Stimulated activated CD8-positive, alpha-beta memory T cell treated with anti-CD3 and anti-CD28 coated beads, Interleukin-12 subunit alpha, Interleukin-12 subunit beta, amount 100 ng/mL, for 1 hour (primary cell): ENCODE measurements around the gene GPANK1.
A peak's percentile ranks its signal among the peaks of the same experiment; 100 is the strongest.

Source experiments
- DNase-seq: peaks from one replicate; pipeline ENCODE4 v3.0.0-alpha.2; 2020; ENCODE audit warnings: low read depth

The GPANK1 gene

DNA sequence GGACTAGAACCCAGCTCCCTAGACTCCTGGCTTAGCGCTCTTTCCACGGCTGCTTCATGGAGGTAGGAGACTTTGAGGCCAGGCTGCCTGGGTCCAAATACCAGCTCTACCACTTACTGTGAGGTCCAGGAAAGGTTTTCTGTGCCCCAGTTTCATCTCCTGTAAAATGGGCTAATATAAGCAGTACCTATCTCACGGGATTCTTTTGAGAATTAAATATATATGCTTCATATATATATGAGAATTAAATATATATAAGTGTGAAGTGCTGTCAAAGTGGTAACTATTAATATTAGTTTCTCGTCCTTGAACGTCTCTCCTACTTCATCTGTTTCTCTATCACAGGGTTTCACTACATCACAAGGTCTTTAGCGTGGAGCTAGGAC lies 26.3 kb upstream of the GPANK1 start:
- DNase-seq = no peak

DNA sequence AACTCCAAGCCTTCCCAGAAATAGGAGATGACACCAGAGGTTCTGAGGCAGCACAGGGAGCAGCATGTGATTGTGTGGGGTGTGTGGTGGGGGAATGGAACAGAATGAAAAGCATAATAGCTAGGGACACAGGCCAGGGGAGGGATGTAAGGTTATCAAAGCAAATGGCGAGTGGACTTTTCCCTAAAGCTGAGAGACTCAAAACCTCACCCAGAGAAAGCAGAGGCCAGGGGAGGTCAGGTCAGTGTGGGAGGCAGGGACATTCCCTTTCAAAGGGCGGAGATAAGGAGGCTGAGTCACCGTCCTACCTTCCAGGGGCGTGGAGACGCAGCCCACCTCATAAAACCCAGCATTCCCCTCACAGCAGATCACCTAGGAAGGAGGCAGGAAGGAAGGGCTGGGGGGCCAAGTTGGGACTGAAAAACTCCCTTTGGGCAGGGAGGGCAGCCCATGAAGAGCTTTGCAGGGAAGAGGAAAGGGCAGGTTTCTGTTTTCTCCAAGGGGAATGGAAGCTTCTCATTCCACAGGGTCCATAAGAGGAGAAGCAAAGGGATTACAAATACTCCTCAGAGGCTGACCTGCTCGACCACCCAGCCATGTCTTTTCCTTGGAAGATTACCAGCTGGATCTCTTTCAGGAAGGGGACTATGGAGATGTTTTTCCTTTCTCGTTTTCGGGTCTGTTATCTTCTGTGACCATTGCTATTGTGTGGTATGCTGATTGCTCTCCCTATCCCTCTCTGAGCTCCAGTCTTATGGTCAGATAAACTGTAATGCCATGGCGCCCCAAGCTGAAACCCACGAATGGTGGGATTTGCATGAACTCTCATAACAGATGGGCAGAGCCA lies 25.7 kb upstream of the GPANK1 start:
- DNase-seq = no peak

DNA sequence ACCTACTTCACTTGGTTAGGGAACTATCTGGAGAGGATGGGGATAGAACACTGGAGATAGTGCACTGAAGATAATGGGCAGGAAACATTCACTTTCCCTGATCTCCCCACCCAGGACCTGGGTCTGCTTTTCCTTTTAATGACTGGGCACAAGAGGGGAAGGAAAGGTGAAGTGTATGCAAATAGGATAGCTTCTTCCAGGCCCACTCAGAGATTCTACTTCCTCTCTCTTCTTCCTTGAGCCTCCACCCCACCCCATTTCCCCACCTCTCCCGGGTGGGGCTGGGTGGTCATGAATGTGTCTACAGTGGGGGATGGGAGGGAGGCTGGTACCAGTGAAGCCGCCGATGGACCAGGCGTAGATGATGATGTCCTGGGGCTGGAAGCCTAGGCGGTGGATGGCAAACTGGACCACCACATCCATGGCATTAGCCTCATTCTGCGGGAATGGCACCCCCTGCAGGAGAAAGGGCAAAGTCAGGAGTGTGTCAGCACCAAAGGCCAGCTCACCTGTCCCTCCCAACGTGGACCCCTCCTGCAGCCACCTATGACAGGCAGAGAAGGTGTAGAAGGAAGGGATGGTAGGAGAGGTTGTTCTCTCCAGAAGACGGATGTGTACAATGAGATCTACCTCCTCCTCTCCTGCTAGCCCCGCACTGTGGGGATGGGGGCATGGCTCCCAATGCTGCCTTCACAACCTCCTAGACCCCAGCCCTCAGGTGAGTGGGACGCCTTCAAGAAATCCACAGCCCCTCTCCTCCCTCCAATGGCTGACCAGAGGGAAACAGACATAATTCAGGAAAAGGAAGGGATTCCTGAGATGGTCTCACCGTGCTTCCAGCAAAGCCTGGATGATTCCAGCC lies 24.7 kb upstream of the GPANK1 start:
- DNase-seq = no peak

DNA sequence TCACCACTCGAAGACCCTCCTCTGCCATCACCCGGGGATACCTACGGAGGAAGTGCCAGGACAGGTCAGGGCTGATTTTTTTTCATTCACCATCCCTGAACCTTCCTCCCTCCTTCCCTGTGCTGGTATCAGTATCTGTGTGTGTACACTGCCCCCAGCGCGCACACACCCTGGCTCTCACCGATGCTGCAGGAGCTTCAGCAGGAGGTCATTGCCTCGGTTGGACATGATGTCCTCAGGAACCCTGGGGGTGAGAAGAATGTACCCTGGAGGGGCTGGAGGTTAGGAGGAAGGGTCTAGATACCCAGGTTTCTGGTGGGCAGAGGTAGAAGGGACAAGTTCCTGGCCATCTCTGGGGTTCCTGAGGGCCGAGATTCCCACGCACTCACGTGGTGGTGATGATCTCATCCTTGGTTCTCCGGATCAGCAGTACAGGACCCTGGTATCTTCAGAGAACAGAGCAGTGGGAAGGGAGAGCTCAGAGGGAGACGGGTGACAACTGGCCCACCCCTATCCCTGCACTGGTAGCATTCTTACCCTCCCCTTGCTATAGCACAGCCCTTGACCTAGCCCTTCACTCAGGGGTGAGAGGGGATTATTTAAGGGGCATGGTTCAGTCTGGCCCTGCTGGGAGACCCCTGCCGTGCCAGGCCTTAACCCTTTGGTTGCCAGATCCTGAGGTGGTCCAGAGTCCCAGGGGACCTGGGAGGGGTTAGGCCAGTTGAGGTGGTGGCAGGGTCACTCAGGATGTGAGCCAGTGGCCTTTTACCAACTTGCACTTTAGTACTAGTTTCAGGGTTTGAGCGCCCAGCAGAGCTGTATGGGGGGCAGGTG lies 23.3 kb upstream of the GPANK1 start:
- DNase-seq = no peak

DNA sequence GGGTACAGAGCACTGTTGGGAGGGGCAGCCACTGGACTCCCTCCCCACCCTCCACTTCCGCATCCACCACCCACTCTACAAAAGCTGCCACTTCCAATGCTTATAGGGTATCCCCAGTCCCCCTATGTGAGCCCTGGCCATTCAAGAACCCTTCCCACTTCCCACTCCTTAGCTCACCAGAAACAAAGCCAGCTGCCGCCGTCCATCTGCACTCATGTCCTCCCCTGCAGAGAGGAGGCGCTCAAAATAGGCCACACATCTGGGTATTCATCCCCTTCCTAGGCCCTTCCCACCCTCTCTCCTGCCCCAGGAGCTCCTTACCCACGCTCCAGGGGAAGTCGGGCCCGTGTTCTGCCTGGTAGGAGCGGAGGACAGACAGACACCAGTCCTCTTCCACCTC lies 22.5 kb upstream of the GPANK1 start:
- DNase-seq = no peak

DNA sequence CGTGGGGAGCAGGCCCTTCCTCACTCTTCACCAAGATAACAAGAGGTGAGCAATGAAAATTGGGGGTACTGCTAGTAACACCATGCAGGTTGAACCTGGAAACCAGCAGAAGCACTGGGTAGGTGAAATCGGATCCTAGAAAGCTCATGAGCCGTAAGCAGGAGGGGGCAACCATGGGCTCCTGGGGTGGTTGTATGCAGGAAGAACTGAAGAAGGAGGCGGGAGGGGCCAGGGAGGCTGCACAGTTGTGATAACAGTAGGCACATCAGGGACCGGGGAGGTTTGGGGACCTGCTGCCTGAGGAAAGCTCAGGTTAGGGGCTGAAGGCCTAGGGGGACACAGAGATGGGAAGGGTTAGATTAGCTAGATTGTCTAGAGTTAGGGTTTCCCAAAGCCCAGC lies 21.7 kb upstream of the GPANK1 start:
- DNase-seq = no peak

DNA sequence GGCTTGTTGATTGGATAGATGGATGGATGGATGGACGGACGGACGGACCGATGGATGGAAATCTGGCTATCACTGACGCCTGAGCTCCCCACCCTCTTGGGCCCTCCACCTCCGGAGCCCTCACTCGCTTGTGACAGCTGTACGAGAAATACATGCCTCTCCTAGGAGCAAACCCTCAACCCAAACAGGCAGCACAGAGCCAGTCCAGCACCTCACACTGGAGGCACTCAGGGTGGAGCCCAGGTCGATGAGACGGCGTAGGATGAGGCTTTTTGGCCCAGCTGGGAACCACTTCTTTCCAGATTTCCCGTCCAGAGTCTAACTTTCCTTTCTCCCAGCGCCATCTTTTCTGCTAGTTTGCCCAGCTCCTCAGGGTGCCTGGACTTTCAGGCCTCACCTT lies 18.8 kb upstream of the GPANK1 start:
- no peak for DNase-seq

DNA sequence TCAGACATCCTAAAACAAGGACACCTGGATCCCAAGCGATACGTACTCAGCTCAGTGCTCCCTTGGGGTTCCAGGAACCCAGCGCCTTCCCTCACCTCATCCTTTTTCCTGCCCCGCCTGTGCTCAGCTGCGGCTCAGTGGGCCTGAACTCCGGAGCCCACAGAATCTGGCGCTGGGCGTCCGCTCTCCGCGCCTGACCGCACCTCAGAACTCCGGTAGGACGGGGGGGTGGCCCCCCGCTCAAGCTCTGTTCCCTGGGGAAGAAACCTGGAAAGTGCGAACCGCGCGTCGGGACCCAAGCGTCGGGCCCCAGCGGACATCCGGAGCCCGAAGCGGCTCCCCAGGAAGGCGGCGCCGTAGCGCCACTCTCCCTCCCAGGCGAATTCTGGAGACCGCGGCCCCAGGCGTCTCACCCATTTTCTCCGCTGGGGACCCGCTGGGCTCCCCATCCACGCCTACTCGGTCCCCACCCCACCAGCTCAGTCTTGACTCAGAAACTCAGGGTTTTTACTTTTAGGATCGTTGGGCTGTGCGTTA lies 16.4 kb upstream of the GPANK1 start:
- no peak for DNase-seq

DNA sequence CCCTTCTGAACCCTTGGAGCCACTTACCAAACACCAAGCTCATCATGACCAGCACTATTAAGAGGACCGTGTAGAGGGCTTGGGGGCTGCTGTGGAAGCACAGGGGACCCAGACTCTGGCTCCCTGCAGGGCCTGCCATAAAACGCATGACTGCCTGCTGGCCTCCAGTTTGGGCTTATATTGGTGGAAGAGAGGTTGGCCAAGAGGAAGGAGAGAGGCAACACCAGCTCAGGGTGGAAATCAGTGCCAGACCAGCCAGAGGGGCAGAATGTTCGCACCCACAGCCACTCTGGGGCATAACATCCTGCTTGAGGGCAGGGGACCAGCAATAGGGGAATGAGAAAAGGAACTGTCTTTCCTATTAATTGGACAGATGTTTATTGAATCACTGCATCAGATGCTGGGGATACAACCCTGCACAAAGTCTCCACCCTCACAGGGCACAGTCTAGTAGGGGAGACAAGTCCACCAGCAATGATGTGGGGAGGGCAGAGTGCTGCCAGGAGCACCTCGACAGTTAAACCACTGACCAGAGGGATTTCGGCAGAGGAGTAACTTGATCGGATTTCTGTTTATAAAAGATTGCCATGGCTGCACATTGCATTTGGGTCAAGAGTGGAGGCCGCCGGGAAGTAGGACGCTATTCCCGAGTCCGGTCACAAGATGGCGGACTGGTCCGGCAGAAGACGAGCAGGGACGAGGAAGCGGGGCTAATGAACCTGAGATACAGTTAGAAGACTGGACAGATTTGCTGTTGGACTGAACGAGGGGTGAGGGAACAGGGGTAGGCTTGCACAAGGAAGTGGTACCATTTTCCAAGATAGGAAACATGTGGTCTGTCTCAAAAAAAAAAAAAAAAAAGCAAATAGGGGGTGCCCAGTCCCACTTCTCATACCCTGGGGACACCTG lies 15.7 kb upstream of the GPANK1 start, which contains the start of gene LY6G5C:
Gene LY6G5C (minus strand): TSS at position 842 of the 909 bp plus-strand sequence. CDS start 694 bp downstream, at position 148.
- peak; percentile 49 for DNase-seq

DNA sequence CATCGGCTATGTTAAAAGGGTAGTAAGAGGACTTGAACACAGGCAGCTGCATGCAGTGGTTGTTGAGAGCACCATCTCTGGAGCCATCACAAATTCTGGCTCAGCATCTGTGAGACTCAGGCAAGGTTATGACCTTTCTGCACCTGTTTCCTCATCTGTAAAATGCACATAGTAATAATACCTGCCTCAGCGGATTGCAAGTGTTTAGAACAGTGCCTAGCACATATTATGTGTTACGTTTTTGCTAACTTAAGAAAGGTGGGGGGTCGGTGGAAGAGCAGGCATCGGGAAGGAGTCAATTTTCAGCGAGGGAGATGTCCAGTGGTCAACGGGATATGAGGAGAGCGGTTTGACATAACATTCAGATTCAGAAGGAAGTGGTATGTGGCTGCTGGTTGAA lies 13.2 kb upstream of the GPANK1 start:
- no peak for DNase-seq

DNA sequence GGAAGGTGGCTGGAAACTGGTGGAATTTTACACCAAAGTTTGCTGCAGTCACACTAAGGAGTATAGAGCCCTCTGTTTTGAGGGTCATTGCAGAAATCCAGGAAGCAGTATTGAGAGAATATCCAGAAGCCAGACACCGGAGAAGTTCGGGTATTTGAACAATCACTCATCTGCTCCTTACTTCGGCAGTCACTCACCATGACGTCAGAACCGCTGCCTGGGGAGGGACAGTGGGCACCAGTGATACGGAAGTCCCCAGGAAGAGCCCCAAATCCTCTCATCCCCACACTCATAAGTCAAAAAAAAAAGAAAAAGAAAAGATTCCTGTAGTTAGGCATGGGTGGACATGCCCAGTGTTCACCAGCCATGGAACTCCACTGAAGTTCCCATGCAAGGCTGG lies 12.1 kb upstream of the GPANK1 start:
- DNase-seq = no peak

DNA sequence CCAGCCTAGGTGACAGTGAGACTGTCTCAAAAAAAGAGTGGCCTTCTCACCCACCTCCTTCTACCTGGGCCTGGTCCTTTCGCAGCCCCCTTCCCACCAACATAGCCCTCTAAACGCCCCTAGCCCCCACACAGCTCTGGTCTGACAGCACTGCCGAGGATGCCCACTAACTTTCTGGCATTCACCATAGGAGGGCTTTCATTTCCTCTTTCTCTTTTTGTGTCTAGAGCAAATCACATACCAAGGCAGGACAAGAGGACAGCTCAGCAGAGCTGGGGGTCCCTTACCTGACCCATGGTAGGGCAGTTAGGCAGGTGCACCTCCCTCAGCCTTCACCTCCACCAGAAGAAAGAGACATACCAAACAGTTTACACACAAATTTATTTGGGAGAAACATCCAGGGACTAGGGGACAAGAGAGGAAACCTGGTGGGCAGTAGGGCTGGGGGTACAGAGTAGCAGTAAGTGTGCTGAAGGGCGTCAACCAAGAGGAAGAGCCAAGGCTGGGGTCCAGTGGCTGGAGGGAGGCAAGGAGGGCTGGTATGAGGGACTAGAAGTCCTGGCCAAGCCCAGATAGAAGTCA lies 11.6 kb upstream of the GPANK1 start:
- DNase-seq = no peak

DNA sequence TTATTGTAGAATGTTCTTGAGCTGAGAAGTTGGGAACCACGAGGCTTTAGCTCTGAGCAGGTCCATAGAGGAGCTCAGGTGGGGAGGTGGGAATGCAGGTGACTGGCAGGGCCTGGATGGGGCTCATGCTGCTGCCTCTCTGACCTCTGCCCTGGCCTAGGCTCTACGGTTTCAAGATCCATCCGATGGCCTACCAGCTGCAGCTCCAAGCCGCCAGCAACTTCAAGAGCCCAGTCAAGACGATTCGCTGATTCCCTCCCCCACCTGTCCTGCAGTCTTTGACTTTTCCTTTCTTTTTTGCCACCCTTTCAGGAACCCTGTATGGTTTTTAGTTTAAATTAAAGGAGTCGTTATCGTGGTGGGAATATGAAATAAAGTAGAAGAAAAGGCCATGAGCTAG lies 4.9 kb upstream of the GPANK1 start, which contains the start of gene LY6G5B:
Gene LY6G5B (plus strand): TSS at position 301 of the 400 bp plus-strand sequence. CDS start 975 bp downstream, outside the sequence.
- DNase-seq = no peak

DNA sequence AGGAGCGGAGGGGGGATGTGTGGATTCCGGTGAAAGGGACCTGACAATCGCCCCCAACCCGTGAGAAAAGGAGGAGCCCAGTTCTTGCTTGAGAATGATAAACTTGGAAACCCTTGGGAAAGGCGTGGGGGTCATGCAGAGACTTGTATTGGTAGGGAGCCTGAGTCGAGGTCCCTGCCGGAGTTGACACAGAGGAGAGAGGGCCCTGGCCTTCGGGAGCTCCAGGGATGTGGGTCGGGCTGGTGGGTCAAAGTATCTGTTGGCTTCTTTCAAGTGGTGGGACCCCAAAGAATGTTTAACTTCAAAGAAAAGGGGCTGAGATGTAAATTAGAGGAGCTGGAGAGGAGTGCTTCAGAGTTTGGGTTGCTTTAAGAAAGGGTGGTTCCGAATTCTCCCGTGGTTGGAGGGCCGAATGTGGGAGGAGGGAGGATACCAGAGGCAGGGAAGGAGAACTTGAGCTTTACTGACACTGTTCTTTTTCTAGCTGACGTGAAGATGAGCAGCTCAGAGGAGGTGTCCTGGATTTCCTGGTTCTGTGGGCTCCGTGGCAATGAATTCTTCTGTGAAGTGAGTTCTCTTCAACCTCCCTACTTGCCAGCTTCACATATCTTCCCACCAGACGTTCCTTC lies 1.7 kb upstream of the GPANK1 start:
- DNase-seq = no peak

DNA sequence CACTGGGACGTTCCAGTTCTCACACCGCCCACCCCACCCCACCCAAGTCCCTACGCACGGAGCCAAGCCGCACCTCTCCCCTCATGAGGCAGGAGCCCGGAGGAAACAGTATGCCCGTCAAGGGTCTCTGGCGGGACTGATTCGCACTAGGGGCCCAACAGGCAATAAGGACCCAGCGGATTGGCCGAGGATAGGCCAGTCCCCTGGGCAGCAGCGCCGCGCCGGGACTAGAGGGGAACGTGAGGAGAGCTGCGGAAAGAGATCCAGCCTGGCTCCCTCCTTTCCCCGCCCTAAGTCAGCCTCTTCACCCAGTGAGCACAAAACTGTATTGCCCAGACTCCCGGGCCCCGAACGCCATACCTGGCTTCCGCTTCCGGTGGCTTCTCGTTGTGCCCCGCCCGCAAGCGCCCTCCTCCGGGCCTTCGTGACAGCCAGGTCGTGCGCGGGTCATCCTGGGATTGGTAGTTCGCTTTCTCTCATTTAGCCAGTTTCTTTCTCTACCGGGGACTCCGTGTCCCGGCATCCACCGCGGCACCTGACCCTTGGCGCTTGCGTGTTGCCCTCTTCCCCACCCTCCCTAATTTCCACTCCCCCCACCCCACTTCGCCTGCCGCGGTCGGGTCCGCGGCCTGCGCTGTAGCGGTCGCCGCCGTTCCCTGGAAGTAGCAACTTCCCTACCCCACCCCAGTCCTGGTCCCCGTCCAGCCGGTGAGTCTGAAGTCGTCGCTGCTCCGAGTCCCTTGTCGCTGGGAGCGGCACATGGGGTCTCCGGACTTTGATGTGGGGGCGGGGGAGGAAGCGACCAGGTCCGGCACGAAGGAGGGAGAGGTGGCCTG lies 922 bp upstream of the GPANK1 start, which contains the start of gene CSNK2B:
Gene CSNK2B (plus strand): TSS at position 580 of the 836 bp plus-strand sequence. CDS start 752 bp downstream, outside the sequence.
- peak; percentile 98 for DNase-seq

DNA sequence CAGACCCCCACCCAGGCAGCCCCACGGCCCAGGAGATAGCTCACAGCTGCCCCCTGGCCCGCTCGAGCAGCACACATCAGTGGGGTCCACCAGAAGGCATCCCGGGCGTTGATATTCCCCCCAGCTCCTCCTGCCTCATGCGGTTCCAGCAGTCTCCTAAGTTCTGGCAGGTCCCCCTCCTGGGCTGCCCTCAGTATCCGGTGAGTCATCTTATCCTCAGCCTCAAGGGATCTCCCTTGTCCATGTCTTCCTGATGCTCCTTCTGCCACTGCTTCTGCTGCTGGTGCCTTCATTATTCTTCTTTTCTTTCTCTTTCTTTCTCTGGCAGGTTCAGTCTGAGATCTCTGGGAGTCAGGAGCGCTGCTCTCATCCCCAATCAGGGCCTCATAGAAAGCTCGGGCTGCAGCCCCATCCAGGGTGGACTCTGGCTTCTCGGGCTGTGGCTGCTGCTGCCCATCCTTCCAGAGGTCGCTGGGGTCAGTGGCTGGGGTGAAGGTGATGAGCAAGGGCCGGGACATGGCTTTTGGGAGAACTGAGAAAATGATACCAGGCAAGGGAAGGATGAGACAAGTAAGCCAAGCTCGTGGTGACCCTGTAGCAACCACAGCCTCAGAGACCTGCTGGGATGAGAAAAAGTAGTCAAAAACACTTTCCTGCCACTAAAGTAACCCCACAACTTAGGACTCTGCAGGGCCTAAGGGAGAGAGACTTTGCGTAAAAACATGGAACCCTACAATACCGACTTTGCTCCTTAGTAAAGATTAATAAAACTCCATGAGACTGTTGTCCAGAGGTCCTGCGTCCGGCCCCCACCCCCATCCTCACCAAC lies 622 bp downstream of the GPANK1 start:
- DNase-seq = no peak

DNA sequence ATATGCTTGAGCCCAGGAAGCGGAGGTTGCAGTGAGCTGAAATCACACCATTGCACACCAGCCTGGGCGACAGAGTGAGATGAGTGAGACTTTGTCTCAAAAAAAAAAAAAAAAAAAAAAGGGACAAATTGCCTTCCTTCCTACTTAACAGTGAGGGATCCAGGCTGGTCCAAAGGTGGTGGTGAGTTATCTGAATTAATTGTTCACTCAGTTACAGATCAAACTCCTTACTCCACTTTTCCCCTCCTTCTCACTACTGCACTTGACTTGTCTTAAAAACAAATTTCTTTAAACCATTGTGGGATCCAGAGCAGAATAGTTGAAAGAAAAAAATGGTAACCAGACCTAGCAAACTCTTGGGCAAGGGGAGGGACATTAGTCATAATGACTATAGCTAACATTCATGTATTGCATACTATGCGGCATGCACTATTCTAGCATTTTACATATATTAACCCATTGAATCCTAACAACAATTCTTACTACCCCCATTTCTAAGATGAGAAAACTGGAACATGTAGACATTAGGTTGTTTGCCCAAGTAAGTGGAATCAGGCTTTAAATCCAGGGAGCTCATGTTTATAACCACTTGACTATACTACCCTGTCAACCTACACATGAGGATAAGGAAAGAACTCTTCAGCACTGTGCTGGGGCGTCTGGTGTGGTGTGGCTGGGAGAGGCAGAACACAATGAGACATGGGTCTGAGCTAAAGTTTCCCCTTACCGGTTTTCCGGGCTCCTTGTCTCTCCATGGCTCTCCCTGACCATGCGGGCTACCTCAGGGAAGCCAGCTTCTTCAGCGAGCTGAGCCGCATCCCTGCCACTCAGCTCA lies 1.5 kb downstream of the GPANK1 start:
- no peak for DNase-seq
